Right lobe of liver (tissue), 6 donors: ENCODE data around the gene KPNB1. TPM values are rescaled to one million over a fixed set of nuclear protein-coding genes. Genes with fewer than 3 reads are reported as not detected.

Experiments
- ATAC-seq, 4 donors: fragments of 200-7000 bp; cut with Tn5 transposase; one replicate each; pipeline ENCODE4 v1.9.1; 2020; ENCODE audit warnings: mild to moderate bottlenecking in 4 of 4, moderate library complexity in 4 of 4
- DNase-seq, 3 donors: peaks; one replicate each; pipeline ENCODE4 v3.0.0-alpha.2; 2020
- H3K27ac ChIP-seq, 3 donors: fragments of 200-600 bp; one replicate each; pipeline ENCODE4 v1.8.0; 2022
- H3K27me3 ChIP-seq, 2 donors: fragments of 200-600 bp; one replicate each; pipeline ENCODE4 v1.8.0; 2022
- H3K36me3 ChIP-seq, 4 donors: fragments of 200-600 bp; sonication (generic) in 1 of 4; one replicate each; pipeline versions ENCODE4 v1.5.1 to v1.8.0; 2017 to 2022; ENCODE audit warnings: control low read depth in 1 of 4
- H3K4me1 ChIP-seq, 4 donors: fragments of 200-600 bp; sonication (generic) in 1 of 4; one replicate each; pipeline versions ENCODE4 v1.5.1 to v1.8.0; 2017 to 2022; ENCODE audit warnings: control low read depth in 1 of 4
- H3K4me3 ChIP-seq, 3 donors: fragments of 200-600 bp; one replicate each; pipeline ENCODE4 v1.8.0; 2022
- H3K9me3 ChIP-seq, 4 donors: fragments of 200-600 bp; sonication (generic) in 1 of 4; one replicate each; pipeline versions ENCODE4 v1.5.1 to v1.8.0; 2017 to 2022; ENCODE audit warnings: control low read depth in 1 of 4
- POLR2A ChIP-seq: fragments of 450-650 bp; IDR thresholded peaks from one replicate; pipeline ENCODE4 v1.6.1; 2017; ENCODE audit warnings: antibody characterized with exemption, mild to moderate bottlenecking
- WGBS: methylation state at CpG from one replicate; pipeline ENCODE4 v1.1.6; 2018; ENCODE audit warnings: low coverage, low lambda C conversion rate; ENCODE audit not compliant: insufficient coverage; ENCODE audit errors: missing lambda C conversion rate; 5-methylcytosine and 5-hydroxymethylcytosine counted together
- intact Hi-C, 2 donors: fragments of 100-400 bp; cut with DNase I; formaldehyde crosslinking; loops; one replicate each; pipeline versions ENCODE4 v1.11.2 to v1.14.1; 2022
- total RNA-seq, 6 experiments: library from RNA; depleted of rRNA in 2 of 6; stranded (reverse); fragments of >200 nt in 2 of 6; fragmentation: NEBNext Ultra II Directional in 3 of 6; extraction: Animal tissue kit (Norgen Biotek cat#: 25700) in 3 of 6; gene quantifications; one replicate each; pipeline versions ENCODE4 v1.1.0 to v1.2.4, GENCODE V29; 2016 to 2023
- TF ChIP-seq, protein P1 (sequence below), 4 donors: fragments of 200-600 bp in 3 of 4; fragments of 450-650 bp in 1 of 4; IDR thresholded peaks; one replicate each; pipeline versions ENCODE4 v1.5.1 to v1.8.0; 2016 to 2022; ENCODE audit warnings: antibody characterized with exemption in 4 of 4, mild to moderate bottlenecking in 2 of 4
- donor health status: DM: no; HTN: yes; CAD: no.
- donor health status: DM: no; HTN: no; CAD: no.
- donor health status: DM: no; HTN: no; CAD: no.
- donor health status: DM: no; HTN: yes; CAD: no.
- donor health status: DM: no; HTN: yes; CAD: no.

KPNB1 gene
- total RNA-seq, 6 experiments from 2014 or later: 80.8 to 104 (median 94.5) TPM

DNA sequence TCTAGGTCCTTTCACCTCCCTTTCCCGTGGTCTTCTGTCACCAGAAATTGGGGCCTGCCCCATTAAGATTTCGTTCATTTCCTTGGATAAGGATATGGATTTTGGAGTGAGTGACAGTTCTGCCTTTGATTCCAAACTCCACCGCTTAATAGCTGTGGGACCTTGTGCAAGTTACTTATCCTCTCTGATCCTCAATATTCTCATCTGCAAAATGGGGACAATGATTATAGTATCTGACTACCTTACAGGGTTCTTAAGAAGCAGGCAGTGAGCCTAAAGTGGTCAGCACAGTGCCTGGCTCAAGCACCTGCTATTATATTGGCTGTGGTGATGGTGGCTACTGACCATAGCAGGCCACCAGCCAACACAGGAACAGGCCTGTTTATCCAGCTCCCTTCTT is 59.9 kb downstream of the KPNB1 start:
- Histone ChIP-seq H3K4me3 (no peak overlapping the region), H3K9me3 (no peaks in the 10 kb centered on the region), H3K4me1 (peaks cover 0 to 11% (median 0%) of the 10 kb centered on the region in 4 donors), H3K27ac (no peak overlapping the region), H3K36me3 (no peaks in the 10 kb centered on the region), H3K27me3 (no peaks in the 10 kb centered on the region)
- ATAC-seq: no peak
- intact Hi-C loops: loop anchor here in 1 of 2 donors (10.0 kb wide), 1 partner anchor 95 kb away; no protein-coding TSS in a partner anchor
- no peak for DNase-seq
- 100% methylated on average over 1 of the region's 3 CpGs for WGBS
- TF ChIP-seq, protein P1, sequence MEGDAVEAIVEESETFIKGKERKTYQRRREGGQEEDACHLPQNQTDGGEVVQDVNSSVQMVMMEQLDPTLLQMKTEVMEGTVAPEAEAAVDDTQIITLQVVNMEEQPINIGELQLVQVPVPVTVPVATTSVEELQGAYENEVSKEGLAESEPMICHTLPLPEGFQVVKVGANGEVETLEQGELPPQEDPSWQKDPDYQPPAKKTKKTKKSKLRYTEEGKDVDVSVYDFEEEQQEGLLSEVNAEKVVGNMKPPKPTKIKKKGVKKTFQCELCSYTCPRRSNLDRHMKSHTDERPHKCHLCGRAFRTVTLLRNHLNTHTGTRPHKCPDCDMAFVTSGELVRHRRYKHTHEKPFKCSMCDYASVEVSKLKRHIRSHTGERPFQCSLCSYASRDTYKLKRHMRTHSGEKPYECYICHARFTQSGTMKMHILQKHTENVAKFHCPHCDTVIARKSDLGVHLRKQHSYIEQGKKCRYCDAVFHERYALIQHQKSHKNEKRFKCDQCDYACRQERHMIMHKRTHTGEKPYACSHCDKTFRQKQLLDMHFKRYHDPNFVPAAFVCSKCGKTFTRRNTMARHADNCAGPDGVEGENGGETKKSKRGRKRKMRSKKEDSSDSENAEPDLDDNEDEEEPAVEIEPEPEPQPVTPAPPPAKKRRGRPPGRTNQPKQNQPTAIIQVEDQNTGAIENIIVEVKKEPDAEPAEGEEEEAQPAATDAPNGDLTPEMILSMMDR (IDR thresholded peaks at IDR 0.05): no peak
- no peak for TF ChIP-seq POLR2A

DNA sequence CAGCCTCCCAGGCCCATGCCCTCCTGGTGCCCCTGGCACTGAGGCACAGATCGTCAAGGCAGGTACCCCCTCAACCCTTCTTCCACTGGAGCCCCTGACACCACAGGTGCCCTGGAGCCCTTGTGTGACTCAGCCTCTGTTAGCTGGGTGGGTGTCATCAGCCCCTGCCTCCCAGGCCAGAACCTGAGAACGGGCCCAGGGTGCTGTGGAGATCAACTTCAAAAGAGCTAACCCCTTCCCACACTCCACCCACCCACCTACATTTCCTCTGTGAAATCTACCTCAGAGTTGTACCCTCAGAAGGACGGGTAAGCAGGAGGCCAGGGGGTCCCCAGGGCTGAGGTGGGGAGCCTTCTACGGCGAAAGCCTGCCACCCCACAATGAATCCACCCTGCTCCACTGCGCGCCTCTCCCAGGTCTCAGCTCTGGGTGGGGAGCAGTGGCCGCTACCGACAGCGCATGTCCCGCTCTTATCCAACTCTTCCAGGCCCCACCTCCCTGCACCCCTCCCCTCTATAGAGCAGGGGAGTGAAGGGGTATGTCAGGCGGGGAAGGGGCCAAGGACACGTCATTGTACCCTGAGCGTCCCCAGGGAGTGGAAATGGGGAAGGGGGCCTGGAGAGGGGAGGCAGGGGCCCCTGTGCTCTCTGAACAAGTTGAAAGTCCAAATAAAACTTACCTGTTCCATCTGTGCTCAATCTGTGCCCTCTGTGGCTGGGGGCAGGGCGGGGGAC is 61.8 kb downstream of the KPNB1 start:
- intact Hi-C loops: no loop called here
- no peak for ATAC-seq
- 97% methylated on average over 6 of the region's 15 CpGs for WGBS
- no peaks in the 10 kb centered on the region for H3K27me3 ChIP-seq
- no peak for TF ChIP-seq POLR2A
- no peak overlapping the region for H3K4me3 ChIP-seq
- H3K27ac ChIP-seq: no peak overlapping the region
- H3K9me3 ChIP-seq: no peaks in the 10 kb centered on the region
- no peak for DNase-seq
- no peaks in the 10 kb centered on the region for H3K36me3 ChIP-seq
- H3K4me1 ChIP-seq: peaks cover 0 to 11% (median 0%) of the 10 kb centered on the region in 4 donors

DNA sequence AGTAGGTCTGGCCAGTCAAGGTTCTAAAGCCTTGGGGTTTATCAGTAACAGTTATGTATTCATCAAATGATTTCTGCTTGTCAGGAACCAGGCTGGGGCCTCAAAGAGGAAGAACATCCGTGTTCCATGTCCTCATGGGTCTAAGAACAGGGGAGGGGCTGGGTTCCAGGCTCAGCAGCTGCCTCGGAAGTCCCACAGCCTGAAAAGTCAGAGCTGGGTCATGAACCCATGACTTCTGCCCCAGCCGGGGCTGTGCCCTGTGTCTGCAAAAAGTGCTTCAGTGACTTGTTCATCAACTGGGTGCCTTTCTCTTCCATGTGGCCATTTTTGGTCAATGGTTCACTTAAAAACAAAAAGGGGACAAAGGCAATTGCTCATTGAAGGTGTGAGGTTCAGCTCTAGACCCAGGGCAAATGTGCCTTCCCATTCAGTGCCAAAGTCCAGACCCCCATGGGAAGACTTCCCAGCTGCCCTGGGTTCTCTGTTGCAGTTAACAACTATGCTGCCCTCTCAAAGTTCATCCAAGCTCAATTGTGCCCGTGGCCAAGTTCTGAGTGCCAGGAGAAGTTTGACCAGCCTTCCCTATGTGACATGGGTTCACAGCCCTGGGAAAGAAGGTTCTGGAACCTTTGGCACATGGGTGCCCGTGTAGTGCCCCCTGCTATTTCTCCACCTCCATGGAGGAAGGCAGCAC is 62.8 kb downstream of the KPNB1 start:
- DNase-seq (no peak), ATAC-seq (peak; percentile 14 to 55 (median 26))
- Histone ChIP-seq H3K27me3 (no peaks in the 10 kb centered on the region), H3K4me1 (peaks cover 0 to 11% (median 0%) of the 10 kb centered on the region in 4 donors), H3K9me3 (no peaks in the 10 kb centered on the region), H3K36me3 (no peaks in the 10 kb centered on the region), H3K4me3 (no peak overlapping the region), H3K27ac (no peak overlapping the region)
- WGBS: 48% methylated on average over 2 of the region's 5 CpGs
- TF ChIP-seq POLR2A: no peak
- TF ChIP-seq, protein P1 (IDR thresholded peaks at IDR 0.05): no peak
- intact Hi-C loops: no loop called here

DNA sequence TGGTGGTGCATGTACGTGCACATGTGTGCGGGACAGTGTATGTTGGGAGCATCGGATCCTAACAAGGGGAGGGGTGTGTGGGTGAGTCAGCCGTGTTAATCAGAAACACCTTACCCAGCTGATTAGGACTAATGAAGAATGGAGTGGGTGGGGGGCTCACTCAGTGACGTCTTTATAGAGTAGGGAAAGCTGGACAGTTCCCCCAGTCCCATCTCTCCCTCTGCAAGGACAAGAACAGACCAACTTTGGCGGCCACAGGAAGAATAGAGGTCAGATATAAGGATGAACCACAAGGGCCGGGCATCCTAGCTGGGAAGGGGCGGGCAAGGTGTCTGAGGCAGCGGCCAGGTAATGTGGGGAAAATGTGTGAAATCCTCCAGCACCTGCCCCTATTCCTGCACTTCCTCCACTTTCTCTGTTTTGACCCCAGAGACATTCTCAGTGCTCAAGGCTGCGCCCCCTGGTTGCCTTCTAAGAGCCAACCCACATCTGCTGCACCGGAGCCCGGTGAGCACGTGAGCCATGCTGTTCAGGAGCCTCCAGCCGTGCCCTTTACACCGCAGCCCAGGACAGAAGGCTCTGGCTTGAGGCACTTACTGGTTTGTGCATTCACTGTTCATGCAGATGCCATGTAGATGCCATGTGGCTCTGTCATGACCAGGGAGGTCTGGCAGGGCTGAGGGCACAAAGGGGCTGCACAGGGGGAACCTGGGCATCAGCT is 64.4 kb downstream of the KPNB1 start:
- no peak for DNase-seq

More for the DNA sequence above, 64.4 kb downstream of the KPNB1 start:
- no peaks in the 10 kb centered on the region for H3K9me3 ChIP-seq
- 43% methylated on average over 9 of the region's 15 CpGs for WGBS
- H3K4me1 ChIP-seq: peaks cover 0 to 9% (median 0%) of the 10 kb centered on the region in 4 donors
- H3K36me3 ChIP-seq: no peaks in the 10 kb centered on the region
- no peak overlapping the region for H3K27ac ChIP-seq
- intact Hi-C loops: no loop called here
- peak in 1 of 4 donors; percentile 19 for ATAC-seq
- no peak for TF ChIP-seq POLR2A
- TF ChIP-seq, protein P1 (IDR thresholded peaks at IDR 0.05): no peak
- no peak overlapping the region for H3K4me3 ChIP-seq
- no peaks in the 10 kb centered on the region for H3K27me3 ChIP-seq
